GM12801 (cell line): ENCODE measurements around the gene TBKBP1.

Experiments used
- CTCF ChIP-seq: IDR thresholded peaks from one replicate; pipeline ENCODE4 v1.5.1; 2011; ENCODE audit warnings: control low read depth; ENCODE audit not compliant: insufficient read length; ENCODE audit errors: extremely low read depth

TBKBP1 gene

GRCh38 chr17:47718634-47719405, 24.9 kb downstream of the TBKBP1 start:
- TF ChIP-seq CTCF = no peak

- no peak for TF ChIP-seq CTCF
Measured at GRCh38 chr17:47719411-47720152, 25.6 kb downstream of the TBKBP1 start.

GRCh38 chr17:47720196-47720595, 26.2 kb downstream of the TBKBP1 start:
- TF ChIP-seq CTCF = no peak

GRCh38 chr17:47720754-47721533, 27.0 kb downstream of the TBKBP1 start:
- TF ChIP-seq CTCF = no peak

- TF ChIP-seq CTCF = no peak
Measured at GRCh38 chr17:47721725-47722124, 27.8 kb downstream of the TBKBP1 start.

GRCh38 chr17:47724705-47725104, 30.7 kb downstream of the TBKBP1 start:
- TF ChIP-seq CTCF = no peak

GRCh38 chr17:47725446-47726111, 31.6 kb downstream of the TBKBP1 start:
- no peak for TF ChIP-seq CTCF
